Measurements from ENCODE around the gene KCNQ1. TPM values are rescaled to one million over a fixed set of nuclear protein-coding genes. Genes with fewer than 3 reads are reported as not detected.

KCNQ1 gene
- polyA plus RNA-seq, 1 of the 3 experiments (the other 2 are of a cell fraction): 0.05 TPM

GRCh38 chr11:2432628-2433071 is 12.2 kb upstream of the KCNQ1 start:
- Histone ChIP-seq H3K79me2 (ENCODE audit: insufficient read depth) (no peaks in the 10 kb centered on the region), H3K4me1 (ENCODE audit: control insufficient read depth in 1 of 2, insufficient read depth in 2 of 2, low read depth in 1 of 2, low read length in 1 of 2) (no peaks in the 10 kb centered on the region), H3K9me3 (no peaks in the 10 kb centered on the region), H3K4me3 (ENCODE audit: low read depth in 2 of 2, low read length in 1 of 2) (no peak overlapping the region), H3K9me2 (no peaks in the 10 kb centered on the region), H3K36me3 (replicated peaks in 1 of 2; ENCODE audit: control insufficient read depth in 1 of 2, insufficient read depth in 2 of 2, low read length in 1 of 2) (no peaks in the 10 kb centered on the region), H3K27me3 (ENCODE audit: insufficient read depth) (no peaks in the 10 kb centered on the region), H3K4me2 (no peak overlapping the region), H4K20me1 (ENCODE audit: insufficient read depth) (no peaks in the 10 kb centered on the region), H2AFZ (ENCODE audit: low read depth) (no peak overlapping the region), H3K9ac (no peak overlapping the region), H3F3A (replicated peaks; ENCODE audit: insufficient read depth) (no peaks in the 10 kb centered on the region), H3K27ac (ENCODE audit: low read depth in 2 of 2, low read length in 1 of 2) (no peak overlapping the region)
- CTCF ChIA-PET: interaction anchor here (1.1 to 2.9 kb wide), 4 partner anchors 13 to 456 kb away, joined by 4 to 32 read pairs (median 10); no protein-coding TSS in a partner anchor
- DNase-seq: no peak
- POLR2A ChIA-PET: no interaction called here
- no peak for TF ChIP-seq USF2 (IDR thresholded peaks at IDR 0.05; ENCODE audit: borderline replicate concordance, low read depth, low read length)
- TF ChIP-seq FOXJ3 (CRISPR knock-in tag; IDR thresholded peaks at IDR 0.05): no peak
- TF ChIP-seq SIN3A (IDR thresholded peaks at IDR 0.05; ENCODE audit: borderline replicate concordance, low read depth, low read length): no peak
- no peak for TF ChIP-seq PBX3 (IDR thresholded peaks at IDR 0.05)
- TF ChIP-seq CHD2 (IDR thresholded peaks at IDR 0.05; ENCODE audit: low read length, partially characterized antibody): no peak
- TF ChIP-seq TEAD4 (IDR thresholded peaks at IDR 0.05; ENCODE audit: borderline replicate concordance, insufficient read depth): no peak
- no peak for TF ChIP-seq ZBTB33 (IDR thresholded peaks at IDR 0.05; ENCODE audit: borderline replicate concordance, low read depth)
- TF ChIP-seq USF1 (IDR thresholded peaks at IDR 0.05; ENCODE audit: borderline replicate concordance, low read depth): no peak
- TF ChIP-seq NRF1 (IDR thresholded peaks at IDR 0.05; ENCODE audit: low read depth, low read length): no peak
- no peak for TF ChIP-seq TCF12 (IDR thresholded peaks at IDR 0.05)
- no peak for TF ChIP-seq JUND (IDR thresholded peaks at IDR 0.05)
- no peak for TF ChIP-seq FOXM1 (IDR thresholded peaks at IDR 0.05; ENCODE audit: low read depth)
- no peak for TF ChIP-seq RAD21 (IDR thresholded peaks at IDR 0.05; ENCODE audit: low read length)
- no peak for TF ChIP-seq MEF2A (IDR thresholded peaks at IDR 0.05; ENCODE audit: borderline replicate concordance, low read depth)
- 56% methylated on average over 12 of the region's 13 CpGs for WGBS (ENCODE audit: low lambda C conversion rate)

All from SK-N-SH (cell line).